A673 (cell line): Measurements from ENCODE around the gene KMO. TPM values are rescaled to one million over a fixed set of nuclear protein-coding genes. Genes with fewer than 3 reads are reported as not detected.

Experiments used
- BruUV-seq: library from RNA; stranded (reverse); fragments of 400-500 nt; replicated peaks from 2 replicates; lab custom pipeline; 2021; lab: Mats Ljungman, UMichigan
- CTCF ChIA-PET: fragments of 300-600 bp; sonication (Branson Sonifier 250); formaldehyde crosslinking; loops from one replicate; lab custom pipeline; 2022; ENCODE audit warnings: antibody characterized with exemption; lab: Charles Lee
- POLR2A ChIA-PET: fragments of 300-600 bp; sonication (Branson Sonifier 250); formaldehyde crosslinking; loops from one replicate; lab custom pipeline; 2022; ENCODE audit warnings: antibody characterized with exemption; ENCODE audit not compliant: low non-redundant PET; lab: Charles Lee
- DNase-seq: peaks from one replicate; pipeline ENCODE4 v3.0.0-alpha.2; 2015; ENCODE audit warnings: low spot score
- H3K27ac ChIP-seq: fragments of 200-600 bp; sonication (generic); 2 replicates; pipeline ENCODE4 v1.5.1; 2016; ENCODE audit warnings: mixed run types, low read depth, mild to moderate bottlenecking, mixed read lengths, antibody characterized with exemption, low read length; ENCODE audit not compliant: poor library complexity, severe bottlenecking
- H3K27me3 ChIP-seq: fragments of 200-600 bp; sonication (generic); replicated peaks from 2 replicates; pipeline ENCODE4 v1.6.1; 2017; ENCODE audit warnings: mixed run types, low read depth, mild to moderate bottlenecking, mixed read lengths, antibody characterized with exemption, low read length; ENCODE audit not compliant: insufficient read depth, poor library complexity
- H3K36me3 ChIP-seq: fragments of 200-600 bp; sonication (generic); 2 replicates; pipeline ENCODE4 v1.6.1; 2016; ENCODE audit warnings: mixed run types, mild to moderate bottlenecking, mixed read lengths, antibody characterized with exemption, low read length; ENCODE audit not compliant: insufficient read depth, poor library complexity, severe bottlenecking
- H3K4me1 ChIP-seq: fragments of 200-600 bp; sonication (generic); 2 replicates; pipeline ENCODE4 v1.6.1; 2017; ENCODE audit warnings: mixed run types, mild to moderate bottlenecking, mixed read lengths, antibody characterized with exemption, low read length; ENCODE audit not compliant: insufficient read depth, poor library complexity, severe bottlenecking
- H3K4me3 ChIP-seq: fragments of 200-600 bp; sonication (generic); 2 replicates; pipeline ENCODE4 v1.5.1; 2016; ENCODE audit warnings: low read depth, mixed run types, mild to moderate bottlenecking, mixed read lengths, low read length; ENCODE audit not compliant: poor library complexity, severe bottlenecking
- H3K9me3 ChIP-seq: fragments of 200-600 bp; sonication (generic); 2 replicates; pipeline ENCODE4 v1.6.1; 2016; ENCODE audit warnings: mixed run types, low read depth, mild to moderate bottlenecking, mixed read lengths, antibody characterized with exemption, low read length; ENCODE audit not compliant: poor library complexity, severe bottlenecking
- CTCF ChIP-seq: fragments of 300-800, 200-600 bp; sonication (generic); conservative IDR thresholded peaks from 2 replicates; pipeline ENCODE4 v1.5.1; 2017; ENCODE audit warnings: low read depth, mild to moderate bottlenecking, antibody characterized with exemption, low read length, moderate library complexity, mixed read lengths
- EZH2 ChIP-seq: fragments of 200-600 bp; sonication (generic); IDR thresholded peaks from 2 replicates; pipeline ENCODE4 v1.6.1; 2017; ENCODE audit warnings: borderline replicate concordance, low read depth, mild to moderate bottlenecking, mixed read lengths, antibody characterized with exemption, low read length; ENCODE audit not compliant: poor library complexity, severe bottlenecking
- intact Hi-C: fragments of 100-400 bp; cut with micrococcal nuclease; formaldehyde crosslinking; loops from one replicate; pipeline ENCODE4 v1.10.0; 2022; ENCODE audit not compliant: unreplicated experiment
- total RNA-seq: library from RNA; stranded (reverse); gene quantifications from 2 replicates; pipeline ENCODE4 v1.2.3, GENCODE V29; 2021

The KMO gene
- total RNA-seq, 1 experiment from 2014 or later: 11.8 TPM

- Histone ChIP-seq H3K27ac (no peak overlapping the region), H3K4me3 (no peak overlapping the region), H3K36me3 (no peaks in the 10 kb centered on the region), H3K4me1 (peaks cover 4% of the 10 kb centered on the region), H3K9me3 (no peaks in the 10 kb centered on the region), H3K27me3 (no peaks in the 10 kb centered on the region)
- DNase-seq: no peak
- BruUV-seq: no TSS peak
- POLR2A ChIA-PET: no interaction called here
- TF ChIP-seq CTCF (no peak), EZH2 (no peak)
- CTCF ChIA-PET: no interaction called here
- intact Hi-C loops: no loop called here
Observed at GRCh38 chr1:241542199-241542907, 10.2 kb downstream of the KMO start.

DNA sequence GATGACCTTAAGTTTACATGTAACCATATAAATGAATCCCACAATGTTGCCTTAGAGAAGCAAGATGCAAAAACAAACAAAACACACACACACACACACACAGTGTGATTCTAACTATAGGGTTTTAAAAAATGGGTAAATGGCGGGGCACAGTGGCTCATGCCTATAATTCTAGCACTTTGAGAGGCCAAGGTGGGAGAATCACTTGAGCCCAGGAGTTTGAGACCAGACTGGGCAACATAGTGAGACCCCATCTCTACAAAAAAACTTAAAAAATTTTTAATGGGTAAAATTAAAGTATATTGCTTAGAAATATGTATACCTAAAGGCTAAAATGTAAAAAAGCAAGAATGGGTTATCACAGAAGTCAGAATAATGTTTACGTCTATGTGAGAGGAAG, 15.8 kb downstream of the KMO start:
- H3K9me3 ChIP-seq: no peaks in the 10 kb centered on the region
- no peak overlapping the region for H3K27ac ChIP-seq
- no peaks in the 10 kb centered on the region for H3K36me3 ChIP-seq
- intact Hi-C loops: no loop called here
- DNase-seq: no peak
- no peaks in the 10 kb centered on the region for H3K4me1 ChIP-seq
- ChIA-PET CTCF (no interaction called here), POLR2A (no interaction called here)
- H3K4me3 ChIP-seq: no peak overlapping the region
- no TSS peak for BruUV-seq
- no peak for TF ChIP-seq CTCF
- no peak for TF ChIP-seq EZH2
- H3K27me3 ChIP-seq: no peaks in the 10 kb centered on the region

DNA sequence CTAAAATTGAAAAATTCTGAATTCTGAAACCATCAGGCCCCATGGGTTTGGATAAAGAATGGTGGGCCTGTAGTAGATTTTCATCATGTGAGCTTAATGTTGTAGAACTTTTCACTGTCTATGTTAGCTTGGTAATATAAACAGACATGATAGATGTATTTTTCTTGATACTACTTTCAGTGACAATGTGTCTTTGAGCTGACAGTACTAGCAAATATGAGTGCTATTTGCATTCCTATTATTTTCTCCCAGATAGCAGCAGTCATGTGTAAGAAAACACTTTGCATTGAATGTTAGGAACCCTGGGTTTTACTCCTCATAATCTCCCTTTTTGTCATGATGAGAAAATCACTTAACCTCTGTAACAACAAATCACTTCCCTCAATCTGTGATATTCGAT, 18.1 kb downstream of the KMO start:
- H3K27me3 ChIP-seq: no peaks in the 10 kb centered on the region
- BruUV-seq: no TSS peak
- no peak overlapping the region for H3K27ac ChIP-seq
- no peak overlapping the region for H3K4me3 ChIP-seq
- CTCF ChIA-PET: no interaction called here
- no peak for DNase-seq
- H3K36me3 ChIP-seq: no peaks in the 10 kb centered on the region
- peaks cover 5% of the 10 kb centered on the region for H3K4me1 ChIP-seq
- TF ChIP-seq EZH2: no peak
- no peak for TF ChIP-seq CTCF
- H3K9me3 ChIP-seq: no peaks in the 10 kb centered on the region
- POLR2A ChIA-PET: no interaction called here
- intact Hi-C loops: loop anchor here (5.0 kb wide), 1 partner anchor 1322 kb away; no protein-coding TSS in a partner anchor
